Measurements from ENCODE around the gene ANTXR1. TPM values are rescaled to one million over a fixed set of nuclear protein-coding genes. Genes with fewer than 3 reads are reported as not detected.

The ANTXR1 gene
- total and polyA plus RNA-seq, 7 experiments from 2014 or later = 0.18 TPM; not detected in 6

- Mint-ChIP-seq H3K9me3 (peaks cover 0 to 3% (median 0%) of the 10 kb centered on the region in 11 donors), H3K27me3 (peaks cover 7 to 13% (median 11%) of the 10 kb centered on the region in 5 donors), H3K36me3 (peaks cover 0 to 4% (median 0%) of the 10 kb centered on the region in 5 donors), H3K4me3 (no peak overlapping the region), H3K27ac (no peak overlapping the region), H3K4me1 (no peaks in the 10 kb centered on the region)
- Histone ChIP-seq H3K4me3 (ENCODE audit: low read length) (no peak overlapping the region), H3K9me3 (ENCODE audit: control insufficient read depth in 2 of 3, low read length in 3 of 3) (no peaks in the 10 kb centered on the region), H3K4me1 (ENCODE audit: control insufficient read depth in 2 of 2, insufficient read depth in 2 of 2, low read length in 2 of 2) (no peaks in the 10 kb centered on the region), H3K27me3 (ENCODE audit: control insufficient read depth in 2 of 2, insufficient read depth in 2 of 2, low read length in 2 of 2) (no peaks in the 10 kb centered on the region), H3K36me3 (ENCODE audit: control insufficient read depth in 2 of 3, insufficient read depth in 3 of 3, low read length in 3 of 3) (no peaks in the 10 kb centered on the region), H3K27ac (ENCODE audit: low read depth, low read length) (no peak overlapping the region)
- ChIA-PET POLR2A (no interaction called here), CTCF (no interaction called here)
- ATAC-seq = no peak
- no peak for DNase-seq
- intact Hi-C loops (cut with micrococcal nuclease) = no loop called here
These were observed 195.1 kb downstream of the ANTXR1 start for GRCh38 chr2:69208023-69208595.

- POLR2A ChIA-PET = no interaction called here
- H3K27ac Mint-ChIP-seq = no peak overlapping the region
- Histone ChIP-seq H3K9me3 (ENCODE audit: control insufficient read depth in 2 of 3, low read length in 3 of 3) (no peaks in the 10 kb centered on the region), H3K27me3 (ENCODE audit: control insufficient read depth in 2 of 2, insufficient read depth in 2 of 2, low read length in 2 of 2) (no peaks in the 10 kb centered on the region), H3K4me3 (ENCODE audit: low read length) (no peak overlapping the region), H3K27ac (ENCODE audit: low read depth, low read length) (no peak overlapping the region), H3K4me1 (ENCODE audit: control insufficient read depth in 2 of 2, insufficient read depth in 2 of 2, low read length in 2 of 2) (no peaks in the 10 kb centered on the region), H3K36me3 (ENCODE audit: control insufficient read depth in 2 of 3, insufficient read depth in 3 of 3, low read length in 3 of 3) (no peaks in the 10 kb centered on the region)
- ATAC-seq (no peak), DNase-seq (no peak)
- intact Hi-C loops (cut with micrococcal nuclease) = no loop called here
- no peaks in the 10 kb centered on the region for H3K4me1 Mint-ChIP-seq
- peaks cover 0 to 4% (median 0%) of the 10 kb centered on the region in 5 donors for H3K36me3 Mint-ChIP-seq
- H3K27me3 Mint-ChIP-seq = peaks cover 5 to 10% (median 10%) of the 10 kb centered on the region in 5 donors
- no peak overlapping the region for H3K4me3 Mint-ChIP-seq
- CTCF ChIA-PET = no interaction called here
- peaks cover 0 to 3% (median 0%) of the 10 kb centered on the region in 11 donors for H3K9me3 Mint-ChIP-seq
These were observed 196.5 kb downstream of the ANTXR1 start for GRCh38 chr2:69209482-69209881.

- Mint-ChIP-seq H3K27me3 (peaks cover 3 to 10% (median 5%) of the 10 kb centered on the region in 5 donors), H3K9me3 (peaks cover 0 to 3% (median 0%) of the 10 kb centered on the region in 11 donors), H3K36me3 (peaks cover 0 to 4% (median 0%) of the 10 kb centered on the region in 5 donors), H3K4me1 (no peaks in the 10 kb centered on the region), H3K4me3 (no peak overlapping the region), H3K27ac (no peak overlapping the region)
- POLR2A ChIA-PET = no interaction called here
- DNase-seq (no peak), ATAC-seq (no peak)
- H3K9me3 ChIP-seq (ENCODE audit: control insufficient read depth in 2 of 3, low read length in 3 of 3) = no peaks in the 10 kb centered on the region
- no peak overlapping the region for H3K4me3 ChIP-seq (ENCODE audit: low read length)
- H3K27me3 ChIP-seq (ENCODE audit: control insufficient read depth in 2 of 2, insufficient read depth in 2 of 2, low read length in 2 of 2) = no peaks in the 10 kb centered on the region
- H3K36me3 ChIP-seq (ENCODE audit: control insufficient read depth in 2 of 3, insufficient read depth in 3 of 3, low read length in 3 of 3) = no peaks in the 10 kb centered on the region
- no peak overlapping the region for H3K27ac ChIP-seq (ENCODE audit: low read depth, low read length)
- CTCF ChIA-PET = no interaction called here
- H3K4me1 ChIP-seq (ENCODE audit: control insufficient read depth in 2 of 2, insufficient read depth in 2 of 2, low read length in 2 of 2) = no peaks in the 10 kb centered on the region
- intact Hi-C loops (cut with micrococcal nuclease) = no loop called here
These were observed 197.4 kb downstream of the ANTXR1 start for GRCh38 chr2:69210385-69210784.

GRCh38 chr2:69211048-69211447 lies 198.1 kb downstream of the ANTXR1 start:
- no peak for DNase-seq
- H3K27me3 Mint-ChIP-seq = peaks cover 3 to 15% (median 5%) of the 10 kb centered on the region in 5 donors
- no peaks in the 10 kb centered on the region for H3K4me1 Mint-ChIP-seq
- Histone ChIP-seq H3K36me3 (ENCODE audit: control insufficient read depth in 2 of 3, insufficient read depth in 3 of 3, low read length in 3 of 3) (no peaks in the 10 kb centered on the region), H3K27ac (ENCODE audit: low read depth, low read length) (no peak overlapping the region), H3K27me3 (ENCODE audit: control insufficient read depth in 2 of 2, insufficient read depth in 2 of 2, low read length in 2 of 2) (no peaks in the 10 kb centered on the region), H3K4me1 (ENCODE audit: control insufficient read depth in 2 of 2, insufficient read depth in 2 of 2, low read length in 2 of 2) (no peaks in the 10 kb centered on the region), H3K4me3 (ENCODE audit: low read length) (no peak overlapping the region), H3K9me3 (ENCODE audit: control insufficient read depth in 2 of 3, low read length in 3 of 3) (no peaks in the 10 kb centered on the region)
- intact Hi-C loops (cut with micrococcal nuclease) = no loop called here
- peaks cover 0 to 4% (median 0%) of the 10 kb centered on the region in 5 donors for H3K36me3 Mint-ChIP-seq
- H3K4me3 Mint-ChIP-seq = no peak overlapping the region
- ChIA-PET CTCF (no interaction called here), POLR2A (no interaction called here)
- H3K9me3 Mint-ChIP-seq = peaks cover 0 to 3% (median 0%) of the 10 kb centered on the region in 11 donors
- no peak overlapping the region for H3K27ac Mint-ChIP-seq
- ATAC-seq = no peak

GRCh38 chr2:69211686-69212085 lies 198.7 kb downstream of the ANTXR1 start:
- Mint-ChIP-seq H3K4me1 (no peaks in the 10 kb centered on the region), H3K9me3 (peaks cover 0 to 3% (median 0%) of the 10 kb centered on the region in 11 donors), H3K27ac (no peak overlapping the region), H3K36me3 (peaks cover 0 to 4% (median 0%) of the 10 kb centered on the region in 5 donors), H3K4me3 (no peak overlapping the region), H3K27me3 (peaks cover 3 to 15% (median 5%) of the 10 kb centered on the region in 5 donors)
- Histone ChIP-seq H3K27ac (ENCODE audit: low read depth, low read length) (no peak overlapping the region), H3K9me3 (ENCODE audit: control insufficient read depth in 2 of 3, low read length in 3 of 3) (no peaks in the 10 kb centered on the region), H3K36me3 (ENCODE audit: control insufficient read depth in 2 of 3, insufficient read depth in 3 of 3, low read length in 3 of 3) (no peaks in the 10 kb centered on the region), H3K4me3 (ENCODE audit: low read length) (no peak overlapping the region), H3K4me1 (ENCODE audit: control insufficient read depth in 2 of 2, insufficient read depth in 2 of 2, low read length in 2 of 2) (no peaks in the 10 kb centered on the region), H3K27me3 (ENCODE audit: control insufficient read depth in 2 of 2, insufficient read depth in 2 of 2, low read length in 2 of 2) (no peaks in the 10 kb centered on the region)
- no peak for ATAC-seq
- POLR2A ChIA-PET = no interaction called here
- CTCF ChIA-PET = no interaction called here
- no peak for DNase-seq
- intact Hi-C loops (cut with micrococcal nuclease) = no loop called here

GRCh38 chr2:69212238-69213028 lies 199.5 kb downstream of the ANTXR1 start:
- H3K36me3 Mint-ChIP-seq = no peaks in the 10 kb centered on the region
- DNase-seq (no peak), ATAC-seq (no peak)
- H3K27me3 Mint-ChIP-seq = peaks cover 0 to 13% (median 5%) of the 10 kb centered on the region in 5 donors
- no peak overlapping the region for H3K27ac Mint-ChIP-seq
- intact Hi-C loops (cut with micrococcal nuclease) = no loop called here
- Histone ChIP-seq H3K9me3 (ENCODE audit: control insufficient read depth in 2 of 3, low read length in 3 of 3) (no peaks in the 10 kb centered on the region), H3K36me3 (ENCODE audit: control insufficient read depth in 2 of 3, insufficient read depth in 3 of 3, low read length in 3 of 3) (no peaks in the 10 kb centered on the region), H3K4me1 (ENCODE audit: control insufficient read depth in 2 of 2, insufficient read depth in 2 of 2, low read length in 2 of 2) (no peaks in the 10 kb centered on the region), H3K27me3 (ENCODE audit: control insufficient read depth in 2 of 2, insufficient read depth in 2 of 2, low read length in 2 of 2) (no peaks in the 10 kb centered on the region), H3K27ac (ENCODE audit: low read depth, low read length) (no peak overlapping the region), H3K4me3 (ENCODE audit: low read length) (no peak overlapping the region)
- H3K9me3 Mint-ChIP-seq = peaks cover 0 to 3% (median 0%) of the 10 kb centered on the region in 11 donors
- no peak overlapping the region for H3K4me3 Mint-ChIP-seq
- H3K4me1 Mint-ChIP-seq = no peaks in the 10 kb centered on the region
- ChIA-PET CTCF (interaction anchor here (0.6 kb wide), 2 partner anchors 772 to 1137 kb away, joined by 3 read pairs; no protein-coding TSS in a partner anchor), POLR2A (no interaction called here)

- Histone ChIP-seq H3K27ac (ENCODE audit: low read depth, low read length) (no peak overlapping the region), H3K9me3 (ENCODE audit: control insufficient read depth in 2 of 3, low read length in 3 of 3) (no peaks in the 10 kb centered on the region), H3K36me3 (ENCODE audit: control insufficient read depth in 2 of 3, insufficient read depth in 3 of 3, low read length in 3 of 3) (no peaks in the 10 kb centered on the region), H3K27me3 (ENCODE audit: control insufficient read depth in 2 of 2, insufficient read depth in 2 of 2, low read length in 2 of 2) (no peaks in the 10 kb centered on the region), H3K4me1 (ENCODE audit: control insufficient read depth in 2 of 2, insufficient read depth in 2 of 2, low read length in 2 of 2) (no peaks in the 10 kb centered on the region), H3K4me3 (ENCODE audit: low read length) (no peak overlapping the region)
- Mint-ChIP-seq H3K27me3 (peaks cover 0 to 11% (median 0%) of the 10 kb centered on the region in 5 donors), H3K36me3 (no peaks in the 10 kb centered on the region), H3K27ac (no peak overlapping the region), H3K4me1 (no peaks in the 10 kb centered on the region), H3K9me3 (no peaks in the 10 kb centered on the region), H3K4me3 (no peak overlapping the region)
- ATAC-seq (no peak), DNase-seq (no peak)
- ChIA-PET POLR2A (no interaction called here), CTCF (no interaction called here)
- intact Hi-C loops (cut with micrococcal nuclease) = no loop called here
These were observed 200.2 kb downstream of the ANTXR1 start for GRCh38 chr2:69213201-69213600.

All from naive thymus-derived CD4-positive, alpha-beta T cell (primary cell).